Erythroblast (primary cell): ENCODE data around the gene INSRR.

Source experiments
- GATA1 ChIP-seq: IDR thresholded peaks from 2 replicates; pipeline ENCODE4 v1.6.1; 2011; ENCODE audit warnings: low read depth, mild to moderate bottlenecking, control low read depth, low read length, moderate library complexity
- POLR2A ChIP-seq: IDR thresholded peaks from 2 replicates; pipeline ENCODE4 v1.6.1; 2011; ENCODE audit warnings: mild to moderate bottlenecking, low read length

- TF ChIP-seq POLR2A (no peak), GATA1 (no peak)
Measured at GRCh38 chr1:156796340-156797097, 62.4 kb downstream of the INSRR start.
